C1 segment of cervical spinal cord (tissue), 14 donors: ENCODE data around the gene PARL.

Source experiments
- DNase-seq, 14 donors: peaks; one replicate each; lab custom pipeline; 2025; lab: John Stamatoyannopoulos, UW

The PARL gene, protein sequence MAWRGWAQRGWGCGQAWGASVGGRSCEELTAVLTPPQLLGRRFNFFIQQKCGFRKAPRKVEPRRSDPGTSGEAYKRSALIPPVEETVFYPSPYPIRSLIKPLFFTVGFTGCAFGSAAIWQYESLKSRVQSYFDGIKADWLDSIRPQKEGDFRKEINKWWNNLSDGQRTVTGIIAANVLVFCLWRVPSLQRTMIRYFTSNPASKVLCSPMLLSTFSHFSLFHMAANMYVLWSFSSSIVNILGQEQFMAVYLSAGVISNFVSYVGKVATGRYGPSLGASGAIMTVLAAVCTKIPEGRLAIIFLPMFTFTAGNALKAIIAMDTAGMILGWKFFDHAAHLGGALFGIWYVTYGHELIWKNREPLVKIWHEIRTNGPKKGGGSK

DNA sequence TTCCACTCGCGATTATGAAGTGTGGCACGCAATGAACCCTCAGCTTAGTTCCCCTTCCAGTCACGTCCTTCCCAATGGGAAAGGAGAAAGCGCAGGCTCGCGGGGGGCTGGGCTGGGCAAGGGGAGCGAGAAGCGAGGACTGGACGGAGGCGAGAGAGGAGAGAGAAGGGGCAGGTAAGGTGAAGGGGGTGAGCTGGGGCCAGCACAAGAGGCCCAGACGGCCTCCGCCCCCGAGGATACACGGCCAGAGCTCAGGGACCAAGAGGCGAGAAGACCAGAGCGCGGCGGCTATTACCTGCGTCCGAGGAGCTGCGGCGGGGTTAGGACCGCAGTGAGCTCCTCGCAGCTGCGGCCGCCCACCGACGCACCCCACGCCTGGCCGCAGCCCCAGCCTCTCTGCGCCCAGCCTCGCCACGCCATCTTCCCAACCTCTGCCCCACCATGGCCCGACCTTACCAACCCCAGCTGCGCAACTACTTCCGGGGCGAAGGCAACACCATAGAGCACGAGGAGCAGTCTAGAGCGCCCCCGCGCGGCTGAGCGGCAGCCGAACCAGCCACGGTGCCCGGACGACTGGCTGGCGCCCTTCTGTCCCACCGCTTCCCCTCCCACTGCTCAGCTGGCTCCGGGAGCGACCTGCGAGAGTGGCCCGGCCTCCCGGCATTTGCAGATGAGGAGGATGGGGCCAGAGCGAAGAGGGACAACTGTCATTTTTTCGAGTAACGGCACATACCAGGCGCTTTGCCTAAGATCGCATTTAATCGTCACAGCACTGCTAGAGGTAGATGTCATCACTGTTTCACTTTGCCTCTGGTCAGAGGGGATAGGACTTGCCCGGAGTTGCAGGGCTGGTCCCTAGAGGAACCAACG lies at the start of gene PARL:
TSS of gene PARL (minus strand) at position 454 of the 870 bp plus-strand sequence. CDS start at position 420, 34 bp downstream.
- peak; percentile 10 to 97 (median 92) for DNase-seq

DNA sequence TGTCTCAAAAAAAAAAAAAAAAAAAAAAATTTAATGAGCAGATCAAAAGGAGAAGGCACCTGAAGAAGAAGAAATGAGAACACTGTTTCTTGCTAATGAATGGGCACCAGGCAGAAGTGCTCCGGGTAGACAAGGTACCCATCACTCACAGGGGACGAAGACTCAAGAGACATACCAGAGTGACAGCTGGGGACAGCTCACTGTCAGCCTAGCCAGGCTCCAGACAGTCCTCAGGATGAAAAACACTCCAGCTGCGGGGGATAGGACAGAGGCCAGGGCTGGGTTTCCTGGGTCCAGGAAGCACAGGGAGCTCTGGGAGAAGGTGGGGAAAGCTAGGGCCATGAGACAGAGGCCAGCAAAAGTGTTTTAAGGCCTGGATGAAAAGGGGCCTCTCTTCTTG lies 48.5 kb upstream of the PARL start:
- DNase-seq: no peak

DNA sequence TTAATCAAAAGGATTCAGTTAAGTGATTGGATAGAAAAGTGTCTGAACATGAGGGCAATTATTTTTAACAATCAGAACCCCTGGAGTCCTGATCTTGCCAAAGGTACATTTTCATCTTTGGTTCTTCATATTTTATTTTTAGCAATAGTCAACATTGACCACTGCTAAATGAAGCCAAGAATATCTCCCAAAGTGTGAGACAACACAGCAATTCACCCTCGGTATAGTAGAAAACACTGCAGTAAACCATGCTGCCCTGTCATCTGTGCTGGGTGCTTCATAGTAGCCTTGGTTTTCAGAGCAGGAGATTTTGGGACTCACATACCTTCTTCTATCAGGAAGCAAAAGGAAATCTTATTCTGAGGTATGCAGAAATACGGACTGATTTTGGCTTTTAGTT lies 47.2 kb upstream of the PARL start:
- DNase-seq: no peak

DNA sequence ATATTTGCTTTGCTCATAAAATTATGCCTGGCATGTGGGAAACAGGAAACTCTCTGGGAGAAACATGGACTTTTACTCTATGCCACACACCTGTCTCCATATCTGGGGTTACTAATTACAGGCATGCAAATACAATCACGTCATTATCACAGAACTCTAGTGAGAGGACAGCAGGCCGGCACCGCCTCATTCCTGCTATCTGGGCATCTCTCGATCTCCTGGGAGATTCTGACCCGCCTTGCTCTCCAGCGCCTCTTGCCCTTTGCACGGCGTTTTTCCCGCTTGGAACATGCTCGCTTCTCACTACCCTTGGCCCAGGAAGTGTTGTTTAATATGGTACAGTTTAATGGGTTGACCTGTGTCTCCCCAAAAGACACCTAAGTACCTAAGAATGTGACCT lies 45.4 kb upstream of the PARL start:
- no peak for DNase-seq

DNA sequence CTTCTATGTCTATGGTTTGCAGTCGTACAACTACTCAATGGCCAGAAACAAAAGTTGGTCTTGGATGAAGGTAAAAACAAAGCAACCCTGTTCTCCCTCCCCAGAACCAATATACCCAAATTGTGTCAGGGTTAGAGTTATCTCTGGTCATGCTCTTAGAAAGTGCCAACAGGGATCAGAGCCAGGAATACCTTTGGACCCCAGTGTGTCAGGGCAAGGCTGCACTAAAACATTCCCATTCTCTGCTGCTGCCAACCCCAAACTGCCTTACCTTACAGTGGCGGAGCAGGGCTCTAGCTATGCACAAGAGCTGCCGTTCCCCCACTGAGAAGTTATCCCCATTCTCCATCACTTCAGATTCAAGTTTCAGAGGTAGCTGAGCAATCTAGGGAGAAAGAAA lies 42.4 kb upstream of the PARL start:
- DNase-seq: no peak

DNA sequence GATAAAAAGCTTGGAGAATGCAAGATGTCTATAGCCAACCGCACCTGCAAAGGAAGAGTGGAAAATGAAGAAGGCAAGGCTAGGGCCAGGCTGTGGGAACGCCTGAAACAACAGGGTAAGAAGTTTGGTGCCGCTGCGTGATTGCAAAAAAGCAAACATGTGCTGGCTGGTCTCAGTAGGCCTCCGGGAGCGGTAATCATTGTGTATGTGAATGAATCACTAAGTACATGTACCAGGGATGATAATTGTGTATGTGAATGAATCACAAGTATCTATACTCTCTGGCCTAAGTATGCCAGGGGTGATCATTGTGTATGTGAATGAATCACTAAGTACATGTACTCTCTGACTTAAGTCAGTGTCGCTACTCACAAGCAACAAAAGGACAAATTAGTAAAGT lies 40.3 kb upstream of the PARL start:
- DNase-seq: no peak

DNA sequence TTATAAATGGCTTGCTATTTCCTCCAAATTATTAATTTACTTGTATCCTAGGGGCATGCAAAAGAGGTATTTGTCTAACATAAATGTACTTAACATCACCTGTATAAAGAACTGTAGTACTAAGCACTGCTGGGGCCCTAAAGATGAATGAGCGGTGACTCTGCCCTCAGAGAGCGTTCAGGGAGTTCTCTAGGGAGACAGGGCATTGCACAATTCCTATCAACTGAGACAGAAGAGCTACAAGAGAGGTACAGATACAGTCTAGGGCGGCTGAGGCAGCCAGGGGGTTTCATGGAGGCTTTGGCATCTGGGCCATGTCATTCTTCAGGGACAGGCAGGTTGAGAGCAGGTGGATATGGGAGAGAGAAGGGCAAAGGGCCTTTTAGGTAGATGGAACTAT lies 39.9 kb upstream of the PARL start:
- DNase-seq: no peak

GRCh38 chr3:183922421-183922820 lies 37.7 kb upstream of the PARL start:
- DNase-seq: no peak

DNA sequence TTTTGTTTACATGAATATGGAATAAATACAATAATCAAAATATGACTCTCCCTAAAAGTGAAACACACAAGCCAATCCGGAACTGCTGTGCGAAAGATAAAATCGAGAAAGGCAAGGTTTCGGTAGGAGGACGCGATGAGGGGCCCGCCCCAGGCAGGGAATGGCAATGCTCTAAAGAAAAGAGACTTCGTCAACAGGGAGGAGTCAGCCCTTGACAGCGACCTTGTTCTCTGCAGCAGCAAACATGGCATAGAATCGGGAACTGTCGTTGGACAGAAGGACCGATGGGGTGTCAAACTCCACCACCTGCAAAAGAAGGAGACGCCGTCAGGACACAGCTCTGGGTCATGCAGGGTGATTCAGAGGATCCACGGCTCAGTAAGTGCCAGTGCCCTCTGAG lies 36.4 kb upstream of the PARL start:
- no peak for DNase-seq

DNA sequence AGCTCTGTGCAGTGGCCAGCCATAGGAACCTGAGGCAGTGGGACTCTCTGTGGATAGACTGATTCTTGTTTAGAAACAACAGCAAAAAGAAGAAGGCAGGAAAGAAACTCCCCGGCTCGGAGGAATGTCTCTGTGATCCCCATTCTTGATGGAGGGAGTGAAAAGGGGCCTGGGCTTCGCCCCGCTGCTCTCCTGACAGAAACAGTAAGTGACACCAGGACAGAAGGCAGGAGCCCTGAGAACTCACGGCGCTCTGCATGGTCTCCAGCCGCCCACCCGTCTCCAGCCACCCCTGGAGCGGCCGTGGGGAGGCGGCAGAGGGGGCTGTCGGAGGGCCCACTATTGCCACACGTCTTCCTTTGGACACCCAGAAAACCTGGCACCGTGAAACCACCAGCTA lies 35.7 kb upstream of the PARL start:
- no peak for DNase-seq

DNA sequence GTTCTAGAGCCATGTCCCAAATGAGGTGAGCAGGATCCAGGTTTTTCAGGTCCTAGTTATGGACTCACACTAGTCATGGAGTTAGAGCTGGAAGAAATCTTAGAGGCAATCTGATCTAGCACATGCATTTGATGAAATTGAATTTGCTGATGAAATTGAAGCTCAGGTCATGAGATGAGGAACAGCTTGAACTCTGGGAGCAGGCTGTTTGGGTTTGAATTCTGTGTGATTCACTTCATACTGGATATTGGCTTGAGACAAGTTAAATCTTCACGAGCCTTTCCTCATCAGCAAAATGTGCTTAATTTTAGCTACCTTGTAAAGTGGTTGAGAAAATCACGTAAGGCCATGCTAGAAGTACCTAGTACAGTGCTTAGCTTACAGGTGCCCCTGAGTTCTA lies 33.5 kb upstream of the PARL start:
- no peak for DNase-seq

DNA sequence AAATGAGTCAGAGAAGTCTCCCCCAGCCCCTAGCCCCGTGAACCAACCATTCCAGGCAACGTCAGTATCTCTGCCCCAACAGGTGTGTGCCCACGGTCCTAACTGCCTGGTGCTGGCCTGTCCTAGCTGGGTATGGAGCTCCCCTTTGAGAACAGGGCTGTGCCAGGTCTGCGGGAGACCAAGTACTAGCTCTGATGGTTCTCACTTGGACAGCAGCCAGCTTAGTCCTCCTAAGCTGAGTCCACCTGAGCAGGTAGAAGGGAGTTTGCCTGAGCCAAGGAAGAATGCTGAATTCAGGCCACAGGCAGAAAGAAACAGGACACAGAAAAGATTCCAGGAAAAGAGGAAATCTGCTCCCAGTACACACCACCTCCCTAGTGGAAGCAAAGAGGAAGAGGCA lies 33.1 kb upstream of the PARL start:
- no peak for DNase-seq

- no peak for DNase-seq
Measured at GRCh38 chr3:183914856-183915255, 30.2 kb upstream of the PARL start.

- DNase-seq: no peak
Measured at GRCh38 chr3:183913580-183913920, 28.9 kb upstream of the PARL start.

DNA sequence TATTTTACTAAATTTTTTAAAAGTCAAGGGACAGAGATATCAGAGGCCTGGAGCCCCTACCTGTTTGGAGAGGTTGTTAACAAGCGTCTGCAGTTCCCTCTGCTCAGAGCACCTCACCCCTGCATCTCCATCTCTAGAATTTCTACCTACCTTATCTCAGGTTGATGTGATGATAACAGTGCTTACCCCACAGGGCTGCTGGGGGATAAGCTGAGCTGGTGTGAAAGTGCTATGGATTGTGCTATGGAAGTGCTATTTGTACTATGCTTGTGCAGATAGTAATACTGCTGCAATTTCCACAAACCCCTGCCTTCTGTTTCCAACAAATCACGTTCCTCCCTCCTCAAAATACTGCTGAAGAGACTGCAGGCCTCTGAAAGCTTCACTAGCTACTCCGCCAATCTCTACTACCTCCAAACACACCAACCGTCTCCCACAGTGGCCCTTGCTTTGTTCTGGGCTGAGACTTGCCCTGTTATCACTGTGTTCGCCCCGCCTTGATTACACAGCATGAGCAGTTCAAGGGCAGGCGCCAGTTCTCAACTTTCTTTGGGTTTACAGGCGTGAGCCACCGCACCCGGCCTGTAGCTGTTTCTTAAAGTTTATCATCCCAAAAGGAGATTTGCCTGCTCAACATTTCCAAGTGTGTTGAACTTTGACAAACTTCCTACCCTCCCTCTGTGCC lies 28.4 kb upstream of the PARL start:
- DNase-seq: no peak

DNA sequence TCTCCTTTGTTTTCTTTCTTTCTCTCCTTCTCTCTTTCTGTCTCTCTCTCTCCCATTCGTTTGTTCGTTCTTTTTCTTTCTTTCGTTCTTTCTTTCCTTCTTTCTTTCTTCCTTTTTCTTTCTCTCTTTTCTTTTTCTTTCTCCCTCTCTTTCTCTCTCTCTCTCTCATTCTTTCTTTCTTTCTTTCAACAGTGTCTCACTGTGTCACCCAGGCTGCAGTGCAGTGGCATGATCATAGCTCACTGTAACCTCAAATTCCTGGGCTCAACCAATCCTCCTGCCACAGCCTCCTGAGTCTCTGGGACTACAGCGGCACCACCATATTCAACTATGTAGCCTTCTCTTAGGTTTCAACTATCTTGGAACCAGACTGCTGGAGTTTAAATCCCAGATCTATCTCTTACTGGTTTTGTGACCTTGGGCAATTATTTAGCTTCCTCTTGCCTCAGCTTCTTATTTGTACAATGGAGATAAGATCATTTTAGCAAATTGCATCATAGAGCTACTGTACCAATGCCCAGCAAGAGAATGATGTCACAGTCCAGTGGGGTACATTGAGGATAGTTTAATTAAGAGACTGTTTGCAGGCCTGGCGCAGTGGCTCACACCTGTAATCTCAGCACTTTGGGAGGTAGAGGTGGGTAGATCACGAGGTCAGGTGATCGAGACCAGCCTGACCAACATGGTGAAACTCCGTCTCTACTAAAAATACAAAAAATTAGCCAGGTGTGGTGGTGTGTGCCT lies 27.3 kb upstream of the PARL start:
- DNase-seq: no peak

DNA sequence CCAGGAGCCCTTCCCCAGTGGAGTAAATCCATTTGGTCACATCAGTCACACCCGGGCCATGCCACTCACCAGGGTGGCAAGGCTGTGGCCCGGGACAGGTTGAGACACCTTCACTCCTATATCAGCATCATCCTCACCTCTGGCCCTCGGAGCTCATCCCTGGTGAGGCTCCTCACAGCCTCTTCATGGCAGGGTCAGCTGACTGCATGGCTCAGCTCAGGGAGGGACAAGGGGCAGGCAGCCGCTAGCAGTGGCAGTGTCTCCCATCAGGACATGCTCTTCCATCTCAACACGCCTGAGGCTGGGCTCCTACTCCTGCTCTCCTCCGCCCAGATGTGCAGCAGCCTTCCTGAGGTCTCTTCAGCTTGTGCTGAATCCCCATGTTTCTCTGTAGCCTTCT lies 26.4 kb upstream of the PARL start:
- no peak for DNase-seq

DNA sequence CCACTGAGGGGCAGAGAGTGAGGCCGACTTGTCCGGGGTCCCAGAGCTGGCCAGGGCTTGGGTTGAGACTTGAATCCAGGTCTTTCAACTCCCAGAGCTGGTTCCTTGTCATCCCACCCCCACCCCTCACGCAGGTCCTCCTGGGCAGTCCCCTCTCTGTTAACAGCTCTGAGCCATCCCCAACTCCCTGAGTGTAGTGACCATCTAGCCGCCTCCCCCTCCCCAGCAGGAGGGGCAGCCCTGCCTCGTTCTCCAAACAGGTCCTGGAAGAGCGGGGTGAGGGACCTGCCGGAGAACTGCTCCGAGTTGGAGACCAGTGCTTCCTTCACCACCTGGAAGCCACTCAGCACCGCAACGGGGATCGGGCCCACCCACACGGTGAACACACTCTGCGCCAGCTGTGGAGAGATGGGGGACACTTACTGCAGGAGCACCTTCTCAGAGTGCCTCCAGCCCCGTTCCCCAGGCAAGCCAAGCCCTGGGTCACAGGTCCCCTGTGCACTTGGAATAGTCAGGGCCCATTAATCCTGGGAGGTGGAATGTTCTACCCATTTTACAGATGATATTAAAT lies 24.4 kb upstream of the PARL start:
- no peak for DNase-seq

- DNase-seq: no peak
Measured at GRCh38 chr3:183907911-183908331, 23.2 kb upstream of the PARL start.

- DNase-seq: no peak
Measured at GRCh38 chr3:183907176-183907575, 22.5 kb upstream of the PARL start.

DNA sequence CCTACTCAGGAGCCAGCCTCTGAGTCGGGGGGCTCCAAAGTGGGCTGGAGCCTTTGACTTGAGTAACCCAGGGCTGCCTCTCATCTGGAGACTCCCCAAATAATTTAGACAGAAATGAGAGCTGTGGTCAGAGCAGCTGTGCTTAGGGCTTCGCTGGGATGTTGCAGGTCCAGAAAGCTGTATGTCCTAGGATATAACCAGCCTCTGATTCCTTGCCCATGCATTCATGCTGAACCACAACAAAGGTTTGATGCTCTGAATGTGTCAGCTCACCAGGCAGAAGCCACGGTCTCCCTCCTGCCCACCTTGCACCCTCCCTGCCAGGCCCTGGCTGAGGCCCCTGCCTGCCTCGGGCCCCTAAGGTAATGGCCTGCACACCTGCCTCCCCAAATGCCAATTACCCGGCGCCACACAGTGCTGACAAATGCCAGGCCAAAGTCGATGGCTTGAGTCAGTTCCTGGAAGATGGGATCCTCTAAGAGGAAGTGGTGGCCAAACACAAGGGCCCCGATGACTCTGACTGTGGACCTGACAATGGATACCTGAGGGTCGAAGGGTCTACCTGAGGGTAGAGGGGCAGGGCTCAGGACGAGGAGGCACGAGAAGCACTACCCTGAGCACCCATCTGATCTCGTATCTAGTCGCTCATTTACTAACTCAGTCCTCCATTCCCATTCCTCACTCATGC lies 21.7 kb upstream of the PARL start:
- DNase-seq: no peak
